SH-SY5Y (cell line): ENCODE data around the gene LCNL1.

Source experiments
- GATA2 ChIP-seq: IDR thresholded peaks from 2 replicates; pipeline ENCODE4 v1.6.1; 2011; ENCODE audit warnings: mild to moderate bottlenecking, low read depth, low read length
- GATA3 ChIP-seq: IDR thresholded peaks from 2 replicates; pipeline ENCODE4 v1.6.1; 2011; ENCODE audit warnings: low read depth, mild to moderate bottlenecking, low read length, moderate library complexity

GRCh38 chr9:136962163-136962562 is 20.6 kb upstream of the LCNL1 start:
- TF ChIP-seq GATA3, result no peak
- no peak for TF ChIP-seq GATA2
